GM19395 (cell line): ENCODE data around the gene SRPK2.
A peak's percentile ranks its signal among the peaks of the same experiment; 100 is the strongest.

Source experiments
- ATAC-seq: cut with Tn5 transposase; IDR thresholded peaks from one replicate; pipeline ENCODE4 v1.9.1; 2021; ENCODE audit warnings: mild to moderate bottlenecking, moderate library complexity; ENCODE audit not compliant: unreplicated experiment

SRPK2 gene

GRCh38 chr7:105107458-105107857, 281.3 kb downstream of the SRPK2 start:
- ATAC-seq, result no peak

GRCh38 chr7:105106473-105106872, 282.2 kb downstream of the SRPK2 start:
- no peak for ATAC-seq

- no peak for ATAC-seq
Measured at GRCh38 chr7:105105579-105105978, 283.1 kb downstream of the SRPK2 start.

- no peak for ATAC-seq
Measured at GRCh38 chr7:105102557-105103352, 286.0 kb downstream of the SRPK2 start.

GRCh38 chr7:105101864-105102263, 286.9 kb downstream of the SRPK2 start:
- peak; percentile 68 for ATAC-seq

GRCh38 chr7:105098863-105099515, 289.7 kb downstream of the SRPK2 start:
- ATAC-seq, result peak; percentile 74

GRCh38 chr7:105097619-105098018, 291.1 kb downstream of the SRPK2 start:
- ATAC-seq, result no peak

- ATAC-seq, result no peak
Measured at GRCh38 chr7:105096306-105096705, 292.4 kb downstream of the SRPK2 start.

- no peak for ATAC-seq
Measured at GRCh38 chr7:105094966-105095365, 293.8 kb downstream of the SRPK2 start.

- ATAC-seq, result no peak
Measured at GRCh38 chr7:105088456-105088855, 300.3 kb downstream of the SRPK2 start.

- no peak for ATAC-seq
Measured at GRCh38 chr7:105087981-105088380, 300.7 kb downstream of the SRPK2 start.

GRCh38 chr7:105086850-105087249, 301.9 kb downstream of the SRPK2 start:
- ATAC-seq, result no peak

GRCh38 chr7:105084581-105084980, 304.1 kb downstream of the SRPK2 start:
- no peak for ATAC-seq

GRCh38 chr7:105079348-105079747, 309.4 kb downstream of the SRPK2 start:
- no peak for ATAC-seq

- ATAC-seq, result no peak
Measured at GRCh38 chr7:105073143-105073542, 315.6 kb downstream of the SRPK2 start.

- ATAC-seq, result no peak
Measured at GRCh38 chr7:105068886-105069285, 319.8 kb downstream of the SRPK2 start.

- no peak for ATAC-seq
Measured at GRCh38 chr7:105067691-105068090, 321.0 kb downstream of the SRPK2 start.
